Ishikawa (cell line): ENCODE results near the gene KCNQ1.

Experiments used
- CEBPB ChIP-seq: IDR thresholded peaks from 2 replicates; pipeline ENCODE4 v1.6.1; 2012
- CREB1 ChIP-seq: IDR thresholded peaks from 2 replicates; pipeline ENCODE4 v1.6.1; 2012; ENCODE audit warnings: low read depth
- EGR1 ChIP-seq: IDR thresholded peaks from 2 replicates; pipeline ENCODE4 v1.6.1; 2012
- EP300 ChIP-seq: IDR thresholded peaks from 2 replicates; pipeline ENCODE4 v1.6.1; 2012; ENCODE audit warnings: borderline replicate concordance
- FOXM1 ChIP-seq: IDR thresholded peaks from 2 replicates; pipeline ENCODE4 v1.6.1; 2012; ENCODE audit warnings: low read depth, borderline replicate concordance
- MAX ChIP-seq: IDR thresholded peaks from 2 replicates; pipeline ENCODE4 v1.6.1; 2012
- NFIC ChIP-seq: IDR thresholded peaks from 2 replicates; pipeline ENCODE4 v1.6.1; 2012
- RAD21 ChIP-seq: IDR thresholded peaks from 2 replicates; pipeline ENCODE4 v1.6.1; 2012; ENCODE audit warnings: low read depth
- REST ChIP-seq: IDR thresholded peaks from 2 replicates; pipeline ENCODE4 v1.6.1; 2012; ENCODE audit warnings: low read depth, mild to moderate bottlenecking
- TAF1 ChIP-seq: IDR thresholded peaks from 2 replicates; pipeline ENCODE4 v1.6.1; 2012; ENCODE audit warnings: low read depth, mild to moderate bottlenecking
- TCF12 ChIP-seq: IDR thresholded peaks from 2 replicates; pipeline ENCODE4 v1.6.1; 2012; ENCODE audit warnings: low read depth
- TEAD4 ChIP-seq: IDR thresholded peaks from 2 replicates; pipeline ENCODE4 v1.6.1; 2012
- USF1 ChIP-seq: IDR thresholded peaks from 2 replicates; pipeline ENCODE4 v1.6.1; 2012
- YY1 ChIP-seq: IDR thresholded peaks from 2 replicates; pipeline ENCODE4 v1.6.1; 2012; ENCODE audit warnings: low read depth
- ZBTB7A ChIP-seq: IDR thresholded peaks from 2 replicates; pipeline ENCODE4 v1.6.1; 2012; ENCODE audit warnings: low read depth

Gene KCNQ1

GRCh38 chr11:2867722-2868505 lies 423.1 kb downstream of the KCNQ1 start:
- TF ChIP-seq EP300 = no peak
- TF ChIP-seq YY1 = no peak
- TF ChIP-seq ZBTB7A = no peak
- no peak for TF ChIP-seq EGR1
- TF ChIP-seq USF1 = no peak
- no peak for TF ChIP-seq TAF1
- TF ChIP-seq FOXM1 = no peak
- no peak for TF ChIP-seq NFIC
- no peak for TF ChIP-seq MAX
- TF ChIP-seq RAD21 = no peak
- TF ChIP-seq CEBPB = no peak
- TF ChIP-seq CREB1 = no peak
- TF ChIP-seq TEAD4 = no peak
- TF ChIP-seq TCF12 = no peak
- TF ChIP-seq REST = no peak

- no peak for TF ChIP-seq TAF1
- no peak for TF ChIP-seq ZBTB7A
- TF ChIP-seq CEBPB = no peak
- TF ChIP-seq USF1 = no peak
- TF ChIP-seq MAX = no peak
Measured at GRCh38 chr11:2868506-2869133, 423.8 kb downstream of the KCNQ1 start.

- no peak for TF ChIP-seq TCF12
- TF ChIP-seq TEAD4 = no peak
- TF ChIP-seq EP300 = no peak
- no peak for TF ChIP-seq EGR1
- no peak for TF ChIP-seq USF1
- TF ChIP-seq TAF1 = no peak
- no peak for TF ChIP-seq YY1
- no peak for TF ChIP-seq CEBPB
- TF ChIP-seq FOXM1 = no peak
- TF ChIP-seq CREB1 = no peak
- no peak for TF ChIP-seq MAX
- no peak for TF ChIP-seq NFIC
- no peak for TF ChIP-seq ZBTB7A
- TF ChIP-seq RAD21 = no peak
- TF ChIP-seq REST = no peak
Measured at GRCh38 chr11:2869134-2869526, 424.3 kb downstream of the KCNQ1 start.

GRCh38 chr11:2869561-2870427 lies 425.0 kb downstream of the KCNQ1 start:
- TF ChIP-seq MAX = no peak
- TF ChIP-seq USF1 = no peak
- TF ChIP-seq NFIC = no peak
- no peak for TF ChIP-seq EGR1
- no peak for TF ChIP-seq ZBTB7A
- TF ChIP-seq RAD21 = no peak
- TF ChIP-seq CREB1 = no peak
- TF ChIP-seq FOXM1 = no peak
- no peak for TF ChIP-seq EP300
- no peak for TF ChIP-seq CEBPB
- no peak for TF ChIP-seq TAF1
- no peak for TF ChIP-seq TCF12
- no peak for TF ChIP-seq TEAD4
